Neural cell (in vitro differentiated cells): Measurements from ENCODE around the gene HEBP2. TPM values are rescaled to one million over a fixed set of nuclear protein-coding genes. Genes with fewer than 3 reads are reported as not detected.

Experiments used
- H2AFZ ChIP-seq: fragments of 200-600, 300-800 bp; sonication (generic), shearing (Covaris generic); 2 replicates; pipeline ENCODE4 v1.6.0; 2014; ENCODE audit warnings: low read depth, mild to moderate bottlenecking, antibody characterized with exemption, low read length, moderate library complexity
- H3F3A ChIP-seq: fragments of 200-600 bp; shearing (Covaris generic); 2 replicates; pipeline ENCODE4 v1.6.1; 2016; ENCODE audit warnings: mild to moderate bottlenecking, moderate library complexity, mixed read lengths, antibody characterized with exemption, low read length; ENCODE audit not compliant: insufficient read depth, poor library complexity, severe bottlenecking
- H3K27ac ChIP-seq: fragments of 200-600, 300-800 bp; sonication (generic), shearing (Covaris generic); 2 replicates; pipeline ENCODE4 v1.5.1; 2014; ENCODE audit warnings: mild to moderate bottlenecking, low read length, moderate library complexity
- H3K27me3 ChIP-seq: fragments of 300-800, 200-600 bp; sonication (generic), shearing (Covaris generic); 2 replicates; pipeline ENCODE4 v1.6.0; 2014; ENCODE audit warnings: mild to moderate bottlenecking, low read depth, low read length, moderate library complexity; ENCODE audit not compliant: insufficient read depth
- H3K36me3 ChIP-seq: fragments of 300-800, 200-600 bp; sonication (generic), shearing (Covaris generic); 2 replicates; pipeline ENCODE4 v1.5.1; 2014; ENCODE audit warnings: mild to moderate bottlenecking, antibody characterized with exemption, low read length, moderate library complexity; ENCODE audit not compliant: insufficient read depth
- H3K4me2 ChIP-seq: fragments of 300-800, 200-600 bp; sonication (generic), shearing (Covaris generic); 2 replicates; pipeline ENCODE4 v1.6.0; 2014; ENCODE audit warnings: mild to moderate bottlenecking, low read length
- H3K4me3 ChIP-seq: fragments of 300-800, 200-600 bp; sonication (generic), shearing (Covaris generic); 2 replicates; pipeline ENCODE4 v1.5.1; 2014; ENCODE audit warnings: mild to moderate bottlenecking, low read length, moderate library complexity
- H3K79me2 ChIP-seq: fragments of 200-600 bp; shearing (Covaris generic); replicated peaks from 2 replicates; pipeline ENCODE4 v1.6.0; 2014; ENCODE audit warnings: mild to moderate bottlenecking, low read length, moderate library complexity; ENCODE audit not compliant: insufficient read depth
- H3K9ac ChIP-seq: fragments of 300-800, 200-600 bp; sonication (generic), shearing (Covaris generic); 2 replicates; pipeline ENCODE4 v1.6.1; 2016; ENCODE audit warnings: mild to moderate bottlenecking, low read length, mixed read lengths
- H3K9me2 ChIP-seq: fragments of 200-600 bp; shearing (Covaris generic); 2 replicates; pipeline ENCODE4 v1.6.1; 2016; ENCODE audit warnings: mild to moderate bottlenecking, low read length, mixed read lengths; ENCODE audit not compliant: insufficient read depth
- H3K9me3 ChIP-seq: fragments of 200-600, 300-800 bp; sonication (generic), shearing (Covaris generic); 2 replicates; pipeline ENCODE4 v1.6.1; 2016; ENCODE audit warnings: mild to moderate bottlenecking, mixed run types, low read length, moderate library complexity, mixed read lengths
- H4K20me1 ChIP-seq: fragments of 200-600 bp; shearing (Covaris generic); 2 replicates; pipeline ENCODE4 v1.6.1; 2016; ENCODE audit warnings: mild to moderate bottlenecking, mixed run types; ENCODE audit not compliant: insufficient read depth
- EP300 ChIP-seq: fragments of 450-650 bp; conservative IDR thresholded peaks from 2 replicates; pipeline ENCODE4 v1.6.1; 2014; ENCODE audit warnings: antibody characterized with exemption, mild to moderate bottlenecking, moderate library complexity; ENCODE audit not compliant: poor library complexity, severe bottlenecking
- EZH2 ChIP-seq: fragments of 200-600, 300-800 bp; shearing (Covaris generic), sonication (generic); IDR thresholded peaks from 2 replicates; pipeline ENCODE4 v1.6.1; 2014; ENCODE audit warnings: antibody characterized with exemption, low read length, borderline replicate concordance, mild to moderate bottlenecking; ENCODE audit not compliant: insufficient read depth, poor library complexity, severe bottlenecking
- MXI1 ChIP-seq: fragments of 450-650 bp; conservative IDR thresholded peaks from 2 replicates; pipeline ENCODE4 v1.6.1; 2014; ENCODE audit warnings: antibody characterized with exemption, mild to moderate bottlenecking; ENCODE audit not compliant: poor library complexity, severe bottlenecking
- POLR2AphosphoS5 ChIP-seq: IDR thresholded peaks from 2 replicates; pipeline ENCODE4 v1.6.1; 2012
- RAD21 ChIP-seq: fragments of 450-650 bp; conservative IDR thresholded peaks from 2 replicates; pipeline ENCODE4 v1.6.1; 2014; ENCODE audit warnings: antibody characterized with exemption, mild to moderate bottlenecking, moderate library complexity
- SMC3 ChIP-seq: fragments of 450-650 bp; conservative IDR thresholded peaks from 2 replicates; pipeline ENCODE4 v1.6.1; 2014; ENCODE audit warnings: antibody characterized with exemption, mild to moderate bottlenecking, moderate library complexity; ENCODE audit not compliant: poor library complexity
- TAF1 ChIP-seq: IDR thresholded peaks from 2 replicates; pipeline ENCODE4 v1.6.1; 2012; ENCODE audit warnings: low read depth
- polyA plus RNA-seq: library from polyadenylated mRNA; depleted of rRNA; stranded (reverse); fragments of >200 nt; gene quantifications from 2 replicates; pipeline ENCODE4 v1.2.3, GENCODE V29; 2014
- small RNA-seq, 3 experiments: library from RNA; depleted of rRNA; stranded (forward); fragments of <200 nt; gene quantifications; one replicate each; pipeline ENCODE3, GENCODE V24; 2012
- TF ChIP-seq, protein P1 (sequence below): fragments of 450-650 bp; IDR thresholded peaks from 2 replicates; pipeline ENCODE4 v1.5.1; 2014; ENCODE audit warnings: antibody characterized with exemption, mild to moderate bottlenecking, moderate library complexity; ENCODE audit not compliant: poor library complexity, severe bottlenecking
- TF ChIP-seq, protein P2 (sequence below): IDR thresholded peaks from 2 replicates; pipeline ENCODE4 v1.6.1; 2012; ENCODE audit warnings: borderline replicate concordance

Gene HEBP2
- polyA plus RNA-seq, 1 donor from 2014 or later: 3.0 TPM

- no peak overlapping the region for H3K9ac ChIP-seq
- H3K9me2 ChIP-seq: no peaks in the 10 kb centered on the region
- no peak overlapping the region for H3K27ac ChIP-seq
- H4K20me1 ChIP-seq: no peaks in the 10 kb centered on the region
- H3K4me3 ChIP-seq: no peak overlapping the region
- TF ChIP-seq EZH2 (no peak), MXI1 (no peak)
- H3K4me2 ChIP-seq: no peak overlapping the region
- no peaks in the 10 kb centered on the region for H3K79me2 ChIP-seq
- no peaks in the 10 kb centered on the region for H3F3A ChIP-seq
- no peaks in the 10 kb centered on the region for H3K27me3 ChIP-seq
- H3K36me3 ChIP-seq: no peaks in the 10 kb centered on the region
- no peaks in the 10 kb centered on the region for H3K9me3 ChIP-seq
- H2AFZ ChIP-seq: no peak overlapping the region
Observed at GRCh38 chr6:138467901-138468300, 63.9 kb downstream of the HEBP2 start.

DNA sequence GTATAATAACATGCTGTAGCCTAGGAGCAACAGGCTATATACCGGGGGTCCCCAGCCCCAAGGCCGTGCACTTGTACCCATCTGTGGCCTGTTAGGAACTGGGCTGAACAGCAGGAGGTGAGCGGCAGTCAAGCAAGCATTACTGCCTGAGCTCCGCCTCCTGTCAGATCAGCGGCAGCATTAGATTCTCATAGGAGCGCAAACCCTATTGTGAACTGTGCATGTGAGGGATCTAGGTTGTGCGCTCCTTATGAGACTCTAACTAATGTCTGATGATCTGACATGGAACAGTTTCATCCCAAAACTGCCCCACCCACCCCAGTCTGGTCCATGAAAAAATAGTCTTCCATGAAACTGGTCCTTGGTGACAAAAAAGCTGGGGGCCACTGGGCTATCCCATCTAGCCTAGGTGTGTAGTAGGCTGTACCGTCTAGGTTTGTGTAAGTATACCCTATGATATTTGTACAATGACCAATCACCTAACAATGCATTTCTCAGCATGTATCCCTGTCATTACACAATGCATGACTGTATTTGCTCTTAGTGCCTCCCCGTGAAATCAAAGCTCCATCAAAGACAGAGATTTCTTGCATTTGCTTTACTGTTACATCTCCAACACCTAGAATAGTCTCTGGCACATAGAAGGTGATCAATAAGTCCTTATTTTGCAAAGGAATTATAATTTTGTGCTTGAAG lies 64.4 kb downstream of the HEBP2 start:
- H3K4me2 ChIP-seq: no peak overlapping the region
- H3K9ac ChIP-seq: no peak overlapping the region
- H3K4me3 ChIP-seq: no peak overlapping the region
- H4K20me1 ChIP-seq: no peaks in the 10 kb centered on the region
- no peaks in the 10 kb centered on the region for H3K36me3 ChIP-seq
- no peaks in the 10 kb centered on the region for H3F3A ChIP-seq
- no peak for TF ChIP-seq MXI1
- no peak for TF ChIP-seq RAD21
- no peak for TF ChIP-seq EZH2
- TF ChIP-seq, protein P1, sequence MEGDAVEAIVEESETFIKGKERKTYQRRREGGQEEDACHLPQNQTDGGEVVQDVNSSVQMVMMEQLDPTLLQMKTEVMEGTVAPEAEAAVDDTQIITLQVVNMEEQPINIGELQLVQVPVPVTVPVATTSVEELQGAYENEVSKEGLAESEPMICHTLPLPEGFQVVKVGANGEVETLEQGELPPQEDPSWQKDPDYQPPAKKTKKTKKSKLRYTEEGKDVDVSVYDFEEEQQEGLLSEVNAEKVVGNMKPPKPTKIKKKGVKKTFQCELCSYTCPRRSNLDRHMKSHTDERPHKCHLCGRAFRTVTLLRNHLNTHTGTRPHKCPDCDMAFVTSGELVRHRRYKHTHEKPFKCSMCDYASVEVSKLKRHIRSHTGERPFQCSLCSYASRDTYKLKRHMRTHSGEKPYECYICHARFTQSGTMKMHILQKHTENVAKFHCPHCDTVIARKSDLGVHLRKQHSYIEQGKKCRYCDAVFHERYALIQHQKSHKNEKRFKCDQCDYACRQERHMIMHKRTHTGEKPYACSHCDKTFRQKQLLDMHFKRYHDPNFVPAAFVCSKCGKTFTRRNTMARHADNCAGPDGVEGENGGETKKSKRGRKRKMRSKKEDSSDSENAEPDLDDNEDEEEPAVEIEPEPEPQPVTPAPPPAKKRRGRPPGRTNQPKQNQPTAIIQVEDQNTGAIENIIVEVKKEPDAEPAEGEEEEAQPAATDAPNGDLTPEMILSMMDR: no peak
- no peak for TF ChIP-seq TAF1
- TF ChIP-seq, protein P2, sequence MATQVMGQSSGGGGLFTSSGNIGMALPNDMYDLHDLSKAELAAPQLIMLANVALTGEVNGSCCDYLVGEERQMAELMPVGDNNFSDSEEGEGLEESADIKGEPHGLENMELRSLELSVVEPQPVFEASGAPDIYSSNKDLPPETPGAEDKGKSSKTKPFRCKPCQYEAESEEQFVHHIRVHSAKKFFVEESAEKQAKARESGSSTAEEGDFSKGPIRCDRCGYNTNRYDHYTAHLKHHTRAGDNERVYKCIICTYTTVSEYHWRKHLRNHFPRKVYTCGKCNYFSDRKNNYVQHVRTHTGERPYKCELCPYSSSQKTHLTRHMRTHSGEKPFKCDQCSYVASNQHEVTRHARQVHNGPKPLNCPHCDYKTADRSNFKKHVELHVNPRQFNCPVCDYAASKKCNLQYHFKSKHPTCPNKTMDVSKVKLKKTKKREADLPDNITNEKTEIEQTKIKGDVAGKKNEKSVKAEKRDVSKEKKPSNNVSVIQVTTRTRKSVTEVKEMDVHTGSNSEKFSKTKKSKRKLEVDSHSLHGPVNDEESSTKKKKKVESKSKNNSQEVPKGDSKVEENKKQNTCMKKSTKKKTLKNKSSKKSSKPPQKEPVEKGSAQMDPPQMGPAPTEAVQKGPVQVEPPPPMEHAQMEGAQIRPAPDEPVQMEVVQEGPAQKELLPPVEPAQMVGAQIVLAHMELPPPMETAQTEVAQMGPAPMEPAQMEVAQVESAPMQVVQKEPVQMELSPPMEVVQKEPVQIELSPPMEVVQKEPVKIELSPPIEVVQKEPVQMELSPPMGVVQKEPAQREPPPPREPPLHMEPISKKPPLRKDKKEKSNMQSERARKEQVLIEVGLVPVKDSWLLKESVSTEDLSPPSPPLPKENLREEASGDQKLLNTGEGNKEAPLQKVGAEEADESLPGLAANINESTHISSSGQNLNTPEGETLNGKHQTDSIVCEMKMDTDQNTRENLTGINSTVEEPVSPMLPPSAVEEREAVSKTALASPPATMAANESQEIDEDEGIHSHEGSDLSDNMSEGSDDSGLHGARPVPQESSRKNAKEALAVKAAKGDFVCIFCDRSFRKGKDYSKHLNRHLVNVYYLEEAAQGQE: no peak
- TF ChIP-seq EP300: no peak
- no peak for TF ChIP-seq SMC3
- no peak for TF ChIP-seq POLR2AphosphoS5
- H2AFZ ChIP-seq: no peak overlapping the region
- H3K27ac ChIP-seq: no peak overlapping the region
- H3K9me2 ChIP-seq: no peaks in the 10 kb centered on the region
- no peaks in the 10 kb centered on the region for H3K9me3 ChIP-seq
- H3K79me2 ChIP-seq: no peaks in the 10 kb centered on the region
- no peaks in the 10 kb centered on the region for H3K27me3 ChIP-seq

Small RNA genes within 50 kb of the gene (small RNA-seq; reads per million reads assigned to genes)
- gene AL031003.1: 0 reads per million in 3 experiments
- 0 reads per million in 3 experiments for gene AL391669.1
- 0.16 to 7.5 (median 7.4) reads per million in 3 experiments for gene MIR3145

Other genes with a start within 250 kb of the HEBP2 start
- gene ARFGEF3, start 242.3 kb upstream of the HEBP2 start, polyA plus RNA-seq: 4.5 and 4.6 TPM in 2 replicates
- not detected in 2 replicates for gene PBOV1, start 185.7 kb upstream of the HEBP2 start, polyA plus RNA-seq
- not detected in 2 replicates for gene SMIM28, start 26.3 kb upstream of the HEBP2 start, polyA plus RNA-seq
- 1.5 and 2.4 TPM in 2 replicates for gene NHSL1, start 95.3 kb downstream of the HEBP2 start, polyA plus RNA-seq